ENCODE measurements around the gene ZC3HAV1L. TPM values are rescaled to one million over a fixed set of nuclear protein-coding genes. Genes with fewer than 3 reads are reported as not detected.

The ZC3HAV1L gene
- total and polyA plus RNA-seq, 2 of the 8 experiments (the other 6 are each of a cell fraction or from before 2014, with no cell fraction given): 5.2 to 7.0 TPM

DNA sequence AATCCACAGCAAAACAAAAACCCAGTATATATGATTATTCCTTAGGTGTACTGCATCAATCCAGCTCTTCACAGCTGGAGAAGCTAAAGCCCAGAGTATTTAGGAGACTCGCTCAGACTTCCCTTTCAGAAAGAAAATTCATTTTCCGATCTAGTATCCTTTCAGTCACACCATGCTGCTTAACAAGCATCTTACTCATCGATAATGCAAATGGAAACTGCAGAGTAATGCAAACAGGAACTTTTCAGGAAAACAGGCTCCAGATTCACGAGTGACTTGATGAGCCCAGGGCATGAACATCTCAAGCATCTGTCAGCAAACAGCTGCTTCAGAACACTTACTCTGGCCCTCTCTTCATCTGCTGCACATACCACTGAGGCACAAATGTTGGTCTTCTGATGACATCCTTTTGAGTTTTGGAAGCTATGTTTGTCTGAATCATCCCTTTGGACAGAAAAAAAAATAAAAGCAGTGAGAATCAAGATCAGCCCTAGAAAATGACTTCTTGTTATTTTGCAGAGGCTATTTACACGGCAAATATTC is 24.9 kb upstream of the ZC3HAV1L start:
- Histone ChIP-seq H3K23ac (ENCODE audit: insufficient read length) (no peak overlapping the region), H2BK5ac (ENCODE audit: low read depth, low read length) (no peak overlapping the region), H3K27ac (ENCODE audit: low read depth, low read length) (no peak overlapping the region), H3K4me3 (ENCODE audit: extremely low read depth in 1 of 4, insufficient read depth in 2 of 4, low read depth in 3 of 4, low read length in 4 of 4) (no peak overlapping the region), H3K79me1 (ENCODE audit: low read depth, low read length) (no peaks in the 10 kb centered on the region; the same call in 1 of the 2 replicates), H3K14ac (ENCODE audit: insufficient read length) (no peak overlapping the region), H3K79me2 (ENCODE audit: control insufficient read depth in 1 of 2, insufficient read depth in 2 of 2, low read length in 2 of 2) (no peaks in the 10 kb centered on the region), H3K36me3 (ENCODE audit: control insufficient read depth in 2 of 4, insufficient read depth in 4 of 4, low read length in 3 of 4) (peaks cover 0 to 24% (median 11%) of the 10 kb centered on the region in 4 experiments; a peak in 6 of 8 replicates), H4K8ac (ENCODE audit: extremely low read depth, insufficient read depth, low read length) (no peak overlapping the region), H3K56ac (replicated peaks; ENCODE audit: insufficient read length, low read depth, low read length) (no peak overlapping the region), H3K4me2 (ENCODE audit: insufficient read depth in 1 of 2, low read depth in 2 of 2, low read length in 2 of 2) (no peak overlapping the region), H2AK5ac (ENCODE audit: low read depth, low read length) (no peak overlapping the region), H3K18ac (ENCODE audit: extremely low read depth, low read length) (no peak overlapping the region), H4K5ac (ENCODE audit: insufficient read length, low read depth, low read length) (no peak overlapping the region), H4K91ac (replicated peaks; ENCODE audit: insufficient read length, low read length) (no peak overlapping the region), H2BK120ac (replicated peaks; ENCODE audit: low read depth, low read length) (no peak overlapping the region), H3K9me3 (ENCODE audit: insufficient read depth in 2 of 2, low read depth in 1 of 2, low read length in 1 of 2) (no peaks in the 10 kb centered on the region), H3K4ac (replicated peaks; ENCODE audit: insufficient read length, low read depth, low read length) (no peak overlapping the region), H3K27me3 (replicated peaks in 1 of 4; ENCODE audit: control insufficient read depth in 3 of 4, extremely low read depth in 1 of 4, insufficient read depth in 3 of 4, low read length in 3 of 4) (peaks cover 0 to 2% (median 0%) of the 10 kb centered on the region in 4 experiments; a peak in 1 of 7 replicates), H2BK15ac (ENCODE audit: low read length) (no peak overlapping the region), H4K20me1 (replicated peaks in 1 of 2; ENCODE audit: control insufficient read depth in 1 of 2, insufficient read depth in 2 of 2, low read length in 2 of 2) (peaks cover 0 to 2% of the 10 kb centered on the region in 2 experiments), H3K9ac (replicated peaks in 1 of 4; ENCODE audit: extremely low read depth in 1 of 4, low read depth in 3 of 4, low read length in 3 of 4) (no peak overlapping the region), H2BK20ac (ENCODE audit: low read length) (no peak overlapping the region), H2BK12ac (ENCODE audit: low read depth, low read length) (no peak overlapping the region), H3K4me1 (replicated peaks in 1 of 4; ENCODE audit: control insufficient read depth in 3 of 4, insufficient read depth in 4 of 4, low read length in 3 of 4) (no peaks in the 10 kb centered on the region), H3K23me2 (ENCODE audit: low read depth, low read length) (no peaks in the 10 kb centered on the region), H2AFZ (ENCODE audit: low read length) (no peak overlapping the region)
- POLR2A ChIA-PET (ENCODE audit: partially characterized antibody): interaction anchor here (3.3 kb wide), 1 partner anchor 25 kb away, joined by 12 read pairs; the partner anchor contains the start of gene ZC3HAV1L
- FAIRE-seq (no peak), DNase-seq (ENCODE audit: low read depth in 1 of 2, low spot score in 2 of 2) (no peak)
- CTCF ChIA-PET (ENCODE audit: partially characterized antibody): interaction anchor here (1.0 to 2.6 kb wide), 4 partner anchors 10 to 44 kb away, joined by 4 to 12 read pairs (median 6); no protein-coding TSS in a partner anchor
- WGBS, 2 experiments (ENCODE audit: extremely low coverage in 1 of 2, insufficient coverage in 1 of 2, insufficient read length in 1 of 2, insufficient replicate concordance in 2 of 2, low coverage in 1 of 2, low lambda C conversion rate in 2 of 2, missing lambda C conversion rate in 1 of 2): 79% methylated on average over 5 of the region's 5 CpGs; no CpG with 5 or more reads in 1 of the 2 experiments
- TF ChIP-seq, protein P1, sequence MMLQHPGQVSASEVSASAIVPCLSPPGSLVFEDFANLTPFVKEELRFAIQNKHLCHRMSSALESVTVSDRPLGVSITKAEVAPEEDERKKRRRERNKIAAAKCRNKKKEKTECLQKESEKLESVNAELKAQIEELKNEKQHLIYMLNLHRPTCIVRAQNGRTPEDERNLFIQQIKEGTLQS (IDR thresholded peaks at IDR 0.05; ENCODE audit: insufficient read depth, low read depth, low read length): no peak
- TF ChIP-seq NANOG (IDR thresholded peaks at IDR 0.05; ENCODE audit: insufficient read depth, low read depth, low read length, poor library complexity, severe bottlenecking): no peak
- no peak for TF ChIP-seq TAF7 (optimal IDR thresholded peaks at IDR 0.05; ENCODE audit: borderline replicate concordance, low read depth, low read length)
